ENCODE data around the gene PAX8.

DNA sequence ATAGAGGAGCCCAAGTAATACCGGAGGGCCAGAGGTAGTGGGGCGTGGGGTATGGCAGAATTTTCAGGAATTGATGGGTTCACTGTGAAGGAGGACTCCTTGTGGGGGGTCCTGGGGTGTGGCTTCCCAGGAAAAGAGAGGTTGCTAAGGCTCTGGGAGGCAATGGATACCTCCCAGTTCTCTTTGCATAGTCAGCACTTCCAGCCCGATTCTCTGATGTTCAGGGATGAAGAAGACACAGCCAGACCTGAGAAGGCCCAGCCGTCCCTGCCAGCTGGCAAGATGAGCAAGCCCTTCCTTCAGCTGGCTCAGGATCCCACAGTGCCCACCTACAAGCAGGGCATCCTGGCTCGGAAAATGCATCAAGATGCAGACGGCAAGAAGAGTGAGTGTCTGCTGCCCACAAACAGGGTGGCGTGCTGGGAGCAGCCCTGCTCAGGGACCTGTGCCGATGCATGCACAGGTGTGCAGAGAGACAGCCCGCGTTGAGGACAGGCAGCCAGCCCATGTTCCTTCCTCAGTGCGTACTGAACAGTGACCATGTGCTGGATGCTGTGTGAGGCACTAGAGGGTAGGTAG, 82.7 kb downstream of the PAX8 start:
- TF ChIP-seq, protein P1, sequence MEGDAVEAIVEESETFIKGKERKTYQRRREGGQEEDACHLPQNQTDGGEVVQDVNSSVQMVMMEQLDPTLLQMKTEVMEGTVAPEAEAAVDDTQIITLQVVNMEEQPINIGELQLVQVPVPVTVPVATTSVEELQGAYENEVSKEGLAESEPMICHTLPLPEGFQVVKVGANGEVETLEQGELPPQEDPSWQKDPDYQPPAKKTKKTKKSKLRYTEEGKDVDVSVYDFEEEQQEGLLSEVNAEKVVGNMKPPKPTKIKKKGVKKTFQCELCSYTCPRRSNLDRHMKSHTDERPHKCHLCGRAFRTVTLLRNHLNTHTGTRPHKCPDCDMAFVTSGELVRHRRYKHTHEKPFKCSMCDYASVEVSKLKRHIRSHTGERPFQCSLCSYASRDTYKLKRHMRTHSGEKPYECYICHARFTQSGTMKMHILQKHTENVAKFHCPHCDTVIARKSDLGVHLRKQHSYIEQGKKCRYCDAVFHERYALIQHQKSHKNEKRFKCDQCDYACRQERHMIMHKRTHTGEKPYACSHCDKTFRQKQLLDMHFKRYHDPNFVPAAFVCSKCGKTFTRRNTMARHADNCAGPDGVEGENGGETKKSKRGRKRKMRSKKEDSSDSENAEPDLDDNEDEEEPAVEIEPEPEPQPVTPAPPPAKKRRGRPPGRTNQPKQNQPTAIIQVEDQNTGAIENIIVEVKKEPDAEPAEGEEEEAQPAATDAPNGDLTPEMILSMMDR (IDR thresholded peaks at IDR 0.05): no peak
- TF ChIP-seq POLR2A (IDR thresholded peaks at IDR 0.05): no peak
